H1 (cell line): ENCODE results near the gene ARSI. TPM values are rescaled to one million over a fixed set of nuclear protein-coding genes. Genes with fewer than 3 reads are reported as not detected.

ENCODE experiments used
- CTCF ChIA-PET: fragments of 300-600 bp; sonication (Branson Sonifier 250); formaldehyde crosslinking; loops from one replicate; lab custom pipeline; 2021; ENCODE audit not compliant: partially characterized antibody; lab: Charles Lee
- POLR2A ChIA-PET: fragments of 300-600 bp; sonication (Branson Sonifier 250); formaldehyde crosslinking; loops from one replicate; lab custom pipeline; 2021; ENCODE audit warnings: inconsistent platforms; ENCODE audit not compliant: partially characterized antibody; lab: Charles Lee
- DNase-seq, 2 experiments: peaks; one replicate each; pipeline versions ENCODE4 v3.0.0 to v3.0.0-alpha.2; 2010 to 2022; ENCODE audit warnings: low spot score in 2 of 2, low read depth in 1 of 2, mixed read lengths in 1 of 2
- FAIRE-seq: peaks from 2 replicates; lab custom pipeline; 2011; peaks lifted over from hg19 to GRCh38; lab: Jason Lieb, UNC
- H2AFZ ChIP-seq: 2 replicates; pipeline ENCODE4 v1.8.1; 2012; ENCODE audit warnings: low read length, inconsistent platforms
- H2AK5ac ChIP-seq: 2 replicates; pipeline ENCODE4 v1.6.1; 2013; ENCODE audit warnings: low read depth, low read length
- H2BK120ac ChIP-seq: replicated peaks from 2 replicates; pipeline ENCODE3; 2013; ENCODE audit warnings: low read depth, low read length, inconsistent platforms
- H2BK12ac ChIP-seq: 2 replicates; pipeline ENCODE4 v1.6.1; 2013; ENCODE audit warnings: low read depth, low read length
- H2BK15ac ChIP-seq: 2 replicates; pipeline ENCODE4 v1.6.1; 2013; ENCODE audit warnings: low read length
- H2BK20ac ChIP-seq: 2 replicates; pipeline ENCODE4 v1.6.1; 2013; ENCODE audit warnings: low read length
- H2BK5ac ChIP-seq: 2 replicates; pipeline ENCODE4 v1.6.1; 2013; ENCODE audit warnings: low read depth, low read length
- H3K14ac ChIP-seq: 2 replicates; pipeline ENCODE4 v1.6.1; 2013; ENCODE audit warnings: inconsistent platforms; ENCODE audit not compliant: insufficient read length
- H3K18ac ChIP-seq: 2 replicates; pipeline ENCODE4 v1.6.1; 2013; ENCODE audit warnings: low read length; ENCODE audit errors: extremely low read depth
- H3K23ac ChIP-seq: 2 replicates; pipeline ENCODE4 v1.6.1; 2013; ENCODE audit warnings: inconsistent platforms; ENCODE audit not compliant: insufficient read length
- H3K23me2 ChIP-seq: 2 replicates; pipeline ENCODE4 v1.6.1; 2013; ENCODE audit warnings: low read depth, low read length
- H3K27ac ChIP-seq: 2 replicates; pipeline ENCODE4 v1.6.1; 2011; ENCODE audit warnings: low read depth, low read length, inconsistent platforms
- H3K27me3 ChIP-seq, 4 experiments: replicated peaks in 1 of 4; 1 replicate in 1 of 4; 2 replicates in 3 of 4; pipeline versions ENCODE4 v1.6.1 to v1.8.1; 2011 to 2013; ENCODE audit warnings: low read length in 3 of 4, mild to moderate bottlenecking in 3 of 4, inconsistent platforms in 2 of 4, mixed read lengths in 2 of 4, moderate library complexity in 1 of 4; ENCODE audit not compliant: control insufficient read depth in 3 of 4, insufficient read depth in 3 of 4; ENCODE audit errors: extremely low read depth in 1 of 4
- H3K36me3 ChIP-seq, 4 experiments: 2 replicates each; pipeline versions ENCODE4 v1.6.1 to v1.8.1; 2011 to 2013; ENCODE audit warnings: mild to moderate bottlenecking in 4 of 4, low read length in 3 of 4, moderate library complexity in 2 of 4, control low read depth in 1 of 4, inconsistent platforms in 1 of 4; ENCODE audit not compliant: insufficient read depth in 4 of 4, control insufficient read depth in 2 of 4
- H3K4ac ChIP-seq: replicated peaks from 2 replicates; pipeline ENCODE3; 2013; ENCODE audit warnings: low read length, low read depth, mixed read lengths, inconsistent platforms; ENCODE audit not compliant: insufficient read length
- H3K4me1 ChIP-seq, 4 experiments: replicated peaks in 1 of 4; 1 replicate in 1 of 4; 2 replicates in 3 of 4; pipeline versions ENCODE4 v1.6.1 to v1.8.1; 2011 to 2013; ENCODE audit warnings: low read length in 3 of 4, inconsistent platforms in 2 of 4, mixed read lengths in 1 of 4; ENCODE audit not compliant: insufficient read depth in 4 of 4, control insufficient read depth in 3 of 4
- H3K4me2 ChIP-seq, 2 experiments: 2 replicates each; pipeline versions ENCODE4 v1.6.1 to v1.8.1; 2011 to 2013; ENCODE audit warnings: low read depth in 2 of 2, low read length in 2 of 2, control low read depth in 1 of 2, inconsistent platforms in 1 of 2, mild to moderate bottlenecking in 1 of 2; ENCODE audit not compliant: insufficient read depth in 1 of 2
- H3K4me3 ChIP-seq, 4 experiments: fragments of 200-600, 300-600 bp in 1 of 4; sonication (generic), shearing (Covaris generic), sonication (Bioruptor Twin) in 1 of 4; 2 replicates each; pipeline versions ENCODE4 v1.5.1 to v1.8.1; 2011 to 2016; ENCODE audit warnings: low read length in 4 of 4, low read depth in 3 of 4, control low read depth in 2 of 4, inconsistent platforms in 2 of 4, mild to moderate bottlenecking in 2 of 4, mixed read lengths in 1 of 4, moderate library complexity in 1 of 4; ENCODE audit not compliant: insufficient read depth in 2 of 4; ENCODE audit errors: extremely low read depth in 1 of 4
- H3K56ac ChIP-seq: replicated peaks from 2 replicates; pipeline ENCODE3; 2013; ENCODE audit warnings: low read depth, mild to moderate bottlenecking, mixed read lengths, low read length, inconsistent platforms; ENCODE audit not compliant: insufficient read length
- H3K79me1 ChIP-seq: 2 replicates; pipeline ENCODE4 v1.6.1; 2013; ENCODE audit warnings: low read depth, low read length, control low read depth
- H3K79me2 ChIP-seq, 2 experiments: 2 replicates each; pipeline versions ENCODE4 v1.6.1 to v1.8.1; 2012 to 2013; ENCODE audit warnings: low read length in 2 of 2, mild to moderate bottlenecking in 2 of 2, inconsistent platforms in 1 of 2; ENCODE audit not compliant: insufficient read depth in 2 of 2, control insufficient read depth in 1 of 2
- H3K9ac ChIP-seq, 4 experiments: replicated peaks in 1 of 4; 1 replicate in 1 of 4; 2 replicates in 3 of 4; pipeline versions ENCODE4 v1.6.1 to v1.8.1; 2011 to 2013; ENCODE audit warnings: low read depth in 3 of 4, low read length in 3 of 4, control low read depth in 2 of 4, mild to moderate bottlenecking in 2 of 4, moderate library complexity in 2 of 4, inconsistent platforms in 1 of 4; ENCODE audit errors: extremely low read depth in 1 of 4
- H3K9me3 ChIP-seq, 2 experiments: 2 replicates each; pipeline versions ENCODE4 v1.6.1 to v1.8.1; 2012 to 2013; ENCODE audit warnings: mild to moderate bottlenecking in 2 of 2, moderate library complexity in 2 of 2, control low read depth in 1 of 2, inconsistent platforms in 1 of 2, low read depth in 1 of 2, low read length in 1 of 2, mixed read lengths in 1 of 2; ENCODE audit not compliant: insufficient read depth in 2 of 2
- H4K20me1 ChIP-seq, 2 experiments: replicated peaks in 1 of 2; 2 replicates each; pipeline versions ENCODE3 to v1.8.1; 2011 to 2013; ENCODE audit warnings: inconsistent platforms in 2 of 2, low read length in 2 of 2, mild to moderate bottlenecking in 1 of 2; ENCODE audit not compliant: insufficient read depth in 2 of 2, control insufficient read depth in 1 of 2
- H4K5ac ChIP-seq: 2 replicates; pipeline ENCODE4 v1.6.1; 2013; ENCODE audit warnings: low read length, low read depth, mixed read lengths, inconsistent platforms; ENCODE audit not compliant: insufficient read length
- H4K8ac ChIP-seq: 2 replicates; pipeline ENCODE4 v1.8.0; 2013; ENCODE audit warnings: mild to moderate bottlenecking, moderate library complexity, low read length, inconsistent platforms; ENCODE audit not compliant: insufficient read depth; ENCODE audit errors: extremely low read depth
- H4K91ac ChIP-seq: replicated peaks from 2 replicates; pipeline ENCODE3; 2013; ENCODE audit warnings: low read length, mixed read lengths, inconsistent platforms; ENCODE audit not compliant: insufficient read length
- BCL11A ChIP-seq, 2 experiments: IDR thresholded peaks; one replicate each; pipeline ENCODE4 v1.6.1; 2011; ENCODE audit warnings: low read depth in 2 of 2, low read length in 2 of 2, mild to moderate bottlenecking in 2 of 2
- CTBP2 ChIP-seq: IDR thresholded peaks from 2 replicates; pipeline ENCODE4 v1.7.0; 2011; ENCODE audit warnings: borderline replicate concordance, mild to moderate bottlenecking, moderate library complexity, mixed read lengths, low read length; ENCODE audit not compliant: insufficient read depth, insufficient read length
- EZH2 ChIP-seq: fragments of 200-600 bp; sonication (generic); IDR thresholded peaks from 2 replicates; pipeline ENCODE4 v1.7.1; 2012; ENCODE audit warnings: low read depth, mild to moderate bottlenecking, moderate library complexity, low read length, inconsistent platforms; ENCODE audit not compliant: severe bottlenecking
- HDAC2 ChIP-seq, 2 experiments: fragments of 300-600 bp in 1 of 2; sonication (generic) in 1 of 2; IDR thresholded peaks; 2 replicates each; pipeline ENCODE4 v1.6.1; 2011 to 2012; ENCODE audit warnings: low read depth in 2 of 2, low read length in 2 of 2, mild to moderate bottlenecking in 2 of 2, moderate library complexity in 2 of 2, borderline replicate concordance in 1 of 2, inconsistent platforms in 1 of 2
- POU5F1 ChIP-seq: IDR thresholded peaks from 2 replicates; pipeline ENCODE4 v1.6.1; 2011; ENCODE audit warnings: low read depth, mild to moderate bottlenecking, low read length, moderate library complexity
- TAF1 ChIP-seq: IDR thresholded peaks from 2 replicates; pipeline ENCODE4 v1.6.1; 2011; ENCODE audit warnings: mild to moderate bottlenecking, low read depth, low read length
- YY1 ChIP-seq: IDR thresholded peaks from 2 replicates; pipeline ENCODE4 v1.6.1; 2011; ENCODE audit warnings: low read depth, mild to moderate bottlenecking, low read length
- WGBS, 2 experiments: shearing (Covaris generic) in 1 of 2; methylation state at CpG; one replicate each; pipeline versions ENCODE4 v1.1.6 to v1.1.7; 2013 to 2015; ENCODE audit warnings: low lambda C conversion rate in 2 of 2, mixed read lengths in 2 of 2, inconsistent platforms in 1 of 2, low coverage in 1 of 2, missing lambda C conversion rate in 1 of 2; ENCODE audit not compliant: insufficient replicate concordance in 2 of 2, insufficient coverage in 1 of 2, insufficient read length in 1 of 2; ENCODE audit errors: extremely low coverage in 1 of 2, missing lambda C conversion rate in 1 of 2; 5-methylcytosine and 5-hydroxymethylcytosine counted together
- polyA plus RNA-seq, 7 experiments: library from polyadenylated mRNA; depleted of rRNA in 3 of 7; stranded (reverse) in 5 of 7; unstranded in 2 of 7; fragments of >200 nt in 5 of 7; fragments of 200-250 nt in 2 of 7; gene quantifications; 1 replicate in 5 of 7; 2 replicates in 1 of 7; 4 replicates in 1 of 7; pipeline versions ENCODE4 v1.2.1 to v1.2.3, GENCODE V29; 2011 to 2013; ENCODE audit warnings: missing spikeins in 2 of 7, mixed read lengths in 2 of 7
- total RNA-seq: library from RNA; stranded (reverse); fragmentation: NEBNext Ultra II Directional; extraction: Animal tissue kit (Norgen Biotek cat#: 25700); gene quantifications from 2 replicates; pipeline ENCODE4 v1.2.1, GENCODE V29; 2021
- TF ChIP-seq, protein P1 (sequence below): IDR thresholded peaks from 2 replicates; pipeline ENCODE4 v1.6.1; 2012; ENCODE audit warnings: inconsistent platforms

The ARSI gene
- total and polyA plus RNA-seq, 2 of the 8 experiments (the other 6 are each of a cell fraction or from before 2014, with no cell fraction given), result 4.5 to 6.7 TPM

DNA sequence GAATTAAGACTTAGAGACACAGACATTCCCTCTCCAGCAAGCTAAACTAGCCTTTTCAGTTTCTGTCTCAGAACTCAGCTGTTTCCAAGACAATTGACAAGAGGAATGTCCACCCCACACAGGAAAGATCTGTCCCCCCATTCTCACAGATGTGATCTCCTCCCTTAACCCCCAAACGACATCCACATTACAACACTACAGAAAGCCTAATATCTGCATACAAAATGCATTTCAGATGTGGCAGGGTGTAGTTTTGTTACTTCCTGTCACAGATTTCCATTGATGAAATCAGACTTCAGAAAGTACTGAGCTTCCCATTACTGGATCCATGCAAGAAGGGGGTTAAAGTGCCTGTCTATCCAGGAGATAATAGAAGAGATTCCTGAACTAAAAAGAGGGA is 2.9 kb upstream of the ARSI start:
- CTCF ChIA-PET, result interaction anchor here (0.6 to 1.5 kb wide), 2 partner anchors 10 to 1483 kb away, joined by 3 to 6 read pairs; no protein-coding TSS in a partner anchor
- H2AFZ ChIP-seq, result no peak overlapping the region
- no peak for TF ChIP-seq EZH2
- no peak for TF ChIP-seq BCL11A (IDR thresholded peaks at IDR 0.05; ENCODE audit: low read depth in 2 of 2, low read length in 2 of 2)
- no peak for TF ChIP-seq YY1
- no peak for TF ChIP-seq CTBP2
- TF ChIP-seq HDAC2 (IDR thresholded peaks at IDR 0.05; ENCODE audit: borderline replicate concordance in 1 of 2, low read depth in 2 of 2, low read length in 2 of 2), result no peak
- TF ChIP-seq TAF1, result no peak
- TF ChIP-seq POU5F1, result no peak
- TF ChIP-seq, protein P1, sequence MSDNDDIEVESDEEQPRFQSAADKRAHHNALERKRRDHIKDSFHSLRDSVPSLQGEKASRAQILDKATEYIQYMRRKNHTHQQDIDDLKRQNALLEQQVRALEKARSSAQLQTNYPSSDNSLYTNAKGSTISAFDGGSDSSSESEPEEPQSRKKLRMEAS, result no peak

More for the DNA sequence above, 2.9 kb upstream of the ARSI start:
- Histone ChIP-seq H3K9ac (no peak overlapping the region), H3K27me3 (peaks cover 0 to 12% (median 7%) of the 10 kb centered on the region in 4 experiments; a peak in 5 of 7 replicates), H4K20me1 (no peaks in the 10 kb centered on the region), H2BK12ac (no peak overlapping the region), H3K4me3 (no peak overlapping the region), H3K56ac (no peak overlapping the region), H3K79me1 (no peaks in the 10 kb centered on the region; the same call in 1 of the 2 replicates), H3K4ac (no peak overlapping the region), H4K91ac (no peak overlapping the region), H4K5ac (no peak overlapping the region), H4K8ac (no peak overlapping the region), H3K9me3 (no peaks in the 10 kb centered on the region), H3K4me1 (peaks cover 8 to 23% (median 13%) of the 10 kb centered on the region in 4 experiments), H3K23ac (no peak overlapping the region), H2BK20ac (no peak overlapping the region), H3K18ac (no peak overlapping the region), H2BK15ac (no peak overlapping the region), H2BK5ac (no peak overlapping the region), H3K27ac (no peak overlapping the region), H3K4me2 (no peak overlapping the region), H3K36me3 (no peaks in the 10 kb centered on the region), H3K79me2 (no peaks in the 10 kb centered on the region), H3K23me2 (peaks cover 10% of the 10 kb centered on the region), H2BK120ac (no peak overlapping the region), H3K14ac (no peak overlapping the region), H2AK5ac (no peak overlapping the region)
- POLR2A ChIA-PET, result interaction anchor here (0.6 to 1.0 kb wide), 2 partner anchors 20 to 269 kb away, joined by 3 read pairs; no protein-coding TSS in a partner anchor
- 73% methylated on average over 1 of the region's 1 CpG; no CpG with 5 or more reads in 1 of the 2 experiments for WGBS, 2 experiments
- no peak for DNase-seq
- FAIRE-seq, result no peak
